Measurements from ENCODE around the gene TMEM123. TPM values are rescaled to one million over a fixed set of nuclear protein-coding genes. Genes with fewer than 3 reads are reported as not detected.

Gene TMEM123
- total and polyA plus RNA-seq, 2 of the 13 experiments (the other 11 are each of a cell fraction or from before 2014, with no cell fraction given): 365 to 2,761 TPM

DNA sequence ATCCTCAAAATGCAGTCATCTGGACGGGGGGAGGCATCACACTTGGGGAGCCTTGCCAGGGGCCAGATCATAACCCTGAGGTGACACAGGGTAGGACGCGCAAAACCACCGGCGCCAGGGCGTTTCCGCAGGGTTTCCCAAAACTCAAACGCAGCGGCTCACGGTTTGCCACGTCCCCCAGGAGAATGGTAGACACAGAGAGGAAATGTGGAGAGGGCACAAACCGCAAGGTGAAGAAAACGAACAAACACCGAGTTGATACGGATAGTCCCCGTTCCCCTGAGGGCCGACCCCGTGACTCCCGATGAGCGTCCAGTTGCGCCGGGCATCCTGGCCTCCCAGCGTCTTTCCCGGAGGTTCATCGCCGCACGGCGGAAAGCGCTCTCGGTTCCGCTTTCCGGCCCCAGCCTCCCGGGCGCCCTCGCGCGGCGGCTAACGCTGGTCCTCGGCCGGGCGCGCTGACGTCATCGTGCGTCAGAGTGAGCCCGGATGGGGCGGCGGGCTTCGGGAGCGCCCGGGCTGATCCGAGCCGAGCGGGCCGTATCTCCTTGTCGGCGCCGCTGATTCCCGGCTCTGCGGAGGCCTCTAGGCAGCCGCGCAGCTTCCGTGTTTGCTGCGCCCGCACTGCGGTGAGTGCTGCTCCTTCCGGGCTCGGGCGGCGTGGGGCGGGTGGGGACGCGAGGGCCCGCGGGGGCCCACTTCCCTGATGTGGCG, 105.7 kb downstream of the TMEM123 start, which contains the start of gene BIRC2 (continued):
- TF ChIP-seq, protein P1, sequence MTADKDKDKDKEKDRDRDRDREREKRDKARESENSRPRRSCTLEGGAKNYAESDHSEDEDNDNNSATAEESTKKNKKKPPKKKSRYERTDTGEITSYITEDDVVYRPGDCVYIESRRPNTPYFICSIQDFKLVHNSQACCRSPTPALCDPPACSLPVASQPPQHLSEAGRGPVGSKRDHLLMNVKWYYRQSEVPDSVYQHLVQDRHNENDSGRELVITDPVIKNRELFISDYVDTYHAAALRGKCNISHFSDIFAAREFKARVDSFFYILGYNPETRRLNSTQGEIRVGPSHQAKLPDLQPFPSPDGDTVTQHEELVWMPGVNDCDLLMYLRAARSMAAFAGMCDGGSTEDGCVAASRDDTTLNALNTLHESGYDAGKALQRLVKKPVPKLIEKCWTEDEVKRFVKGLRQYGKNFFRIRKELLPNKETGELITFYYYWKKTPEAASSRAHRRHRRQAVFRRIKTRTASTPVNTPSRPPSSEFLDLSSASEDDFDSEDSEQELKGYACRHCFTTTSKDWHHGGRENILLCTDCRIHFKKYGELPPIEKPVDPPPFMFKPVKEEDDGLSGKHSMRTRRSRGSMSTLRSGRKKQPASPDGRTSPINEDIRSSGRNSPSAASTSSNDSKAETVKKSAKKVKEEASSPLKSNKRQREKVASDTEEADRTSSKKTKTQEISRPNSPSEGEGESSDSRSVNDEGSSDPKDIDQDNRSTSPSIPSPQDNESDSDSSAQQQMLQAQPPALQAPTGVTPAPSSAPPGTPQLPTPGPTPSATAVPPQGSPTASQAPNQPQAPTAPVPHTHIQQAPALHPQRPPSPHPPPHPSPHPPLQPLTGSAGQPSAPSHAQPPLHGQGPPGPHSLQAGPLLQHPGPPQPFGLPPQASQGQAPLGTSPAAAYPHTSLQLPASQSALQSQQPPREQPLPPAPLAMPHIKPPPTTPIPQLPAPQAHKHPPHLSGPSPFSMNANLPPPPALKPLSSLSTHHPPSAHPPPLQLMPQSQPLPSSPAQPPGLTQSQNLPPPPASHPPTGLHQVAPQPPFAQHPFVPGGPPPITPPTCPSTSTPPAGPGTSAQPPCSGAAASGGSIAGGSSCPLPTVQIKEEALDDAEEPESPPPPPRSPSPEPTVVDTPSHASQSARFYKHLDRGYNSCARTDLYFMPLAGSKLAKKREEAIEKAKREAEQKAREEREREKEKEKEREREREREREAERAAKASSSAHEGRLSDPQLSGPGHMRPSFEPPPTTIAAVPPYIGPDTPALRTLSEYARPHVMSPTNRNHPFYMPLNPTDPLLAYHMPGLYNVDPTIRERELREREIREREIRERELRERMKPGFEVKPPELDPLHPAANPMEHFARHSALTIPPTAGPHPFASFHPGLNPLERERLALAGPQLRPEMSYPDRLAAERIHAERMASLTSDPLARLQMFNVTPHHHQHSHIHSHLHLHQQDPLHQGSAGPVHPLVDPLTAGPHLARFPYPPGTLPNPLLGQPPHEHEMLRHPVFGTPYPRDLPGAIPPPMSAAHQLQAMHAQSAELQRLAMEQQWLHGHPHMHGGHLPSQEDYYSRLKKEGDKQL (CRISPR knock-in tag; IDR thresholded peaks at IDR 0.05; ENCODE audit: low read depth): no peak
- TF ChIP-seq MIER2 (CRISPR knock-in tag; IDR thresholded peaks at IDR 0.05) (no peak; the same call in 1 of the 2 replicates), REL (CRISPR knock-in tag; conservative IDR thresholded peaks at IDR 0.05) (no peak), NFYB (CRISPR knock-in tag; IDR thresholded peaks at IDR 0.05) (no peak), ZNF850 (CRISPR knock-in tag; conservative IDR thresholded peaks at IDR 0.05) (no peak), POGZ (CRISPR knock-in tag; IDR thresholded peaks at IDR 0.05) (peak; percentile 97), ZNF331 (CRISPR knock-in tag; IDR thresholded peaks at IDR 0.05) (0 out of 2 replicates have a peak, but pooled peaks have one; percentile 7), NFIB (CRISPR knock-in tag; IDR thresholded peaks at IDR 0.05; ENCODE audit: borderline replicate concordance) (no peak), MXI1 (IDR thresholded peaks at IDR 0.05; ENCODE audit: borderline replicate concordance, low read depth, low read length) (peak; percentile 71; the same call in 2 of the 3 replicates), ZC3H13 (CRISPR knock-in tag; IDR thresholded peaks at IDR 0.05) (no peak), TAF1 (CRISPR knock-in tag; IDR thresholded peaks at IDR 0.05) (peak; percentile 63), RFX1 (IDR thresholded peaks at IDR 0.05) (no peak), MED1 (CRISPR knock-in tag; IDR thresholded peaks at IDR 0.05) (peak; percentile 84)
- TF ChIP-seq, protein P2, sequence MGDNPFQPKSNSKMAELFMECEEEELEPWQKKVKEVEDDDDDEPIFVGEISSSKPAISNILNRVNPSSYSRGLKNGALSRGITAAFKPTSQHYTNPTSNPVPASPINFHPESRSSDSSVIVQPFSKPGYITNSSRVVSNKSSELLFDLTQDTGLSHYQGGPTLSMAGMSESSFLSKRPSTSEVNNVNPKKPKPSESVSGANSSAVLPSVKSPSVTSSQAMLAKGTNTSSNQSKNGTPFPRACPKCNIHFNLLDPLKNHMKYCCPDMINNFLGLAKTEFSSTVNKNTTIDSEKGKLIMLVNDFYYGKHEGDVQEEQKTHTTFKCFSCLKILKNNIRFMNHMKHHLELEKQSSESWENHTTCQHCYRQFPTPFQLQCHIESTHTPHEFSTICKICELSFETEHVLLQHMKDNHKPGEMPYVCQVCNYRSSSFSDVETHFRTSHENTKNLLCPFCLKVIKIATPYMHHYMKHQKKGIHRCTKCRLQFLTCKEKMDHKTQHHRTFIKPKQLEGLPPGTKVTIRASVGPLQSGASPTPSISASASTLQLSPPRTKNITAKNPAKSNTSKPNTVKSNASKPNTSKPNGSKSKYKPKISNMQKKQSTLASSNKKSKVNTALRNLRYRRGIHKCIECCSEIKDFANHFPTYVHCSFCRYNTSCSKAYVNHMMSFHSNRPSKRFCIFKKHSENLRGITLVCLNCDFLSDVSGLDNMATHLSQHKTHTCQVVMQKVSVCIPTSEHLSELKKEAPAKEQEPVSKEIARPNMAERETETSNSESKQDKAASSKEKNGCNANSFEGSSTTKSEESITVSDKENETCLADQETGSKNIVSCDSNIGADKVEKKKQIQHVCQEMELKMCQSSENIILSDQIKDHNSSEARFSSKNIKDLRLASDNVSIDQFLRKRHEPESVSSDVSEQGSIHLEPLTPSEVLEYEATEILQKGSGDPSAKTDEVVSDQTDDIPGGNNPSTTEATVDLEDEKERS (CRISPR knock-in tag; IDR thresholded peaks at IDR 0.05): peak; percentile 43; the same call in 1 of the 2 replicates
- TF ChIP-seq, protein P3, sequence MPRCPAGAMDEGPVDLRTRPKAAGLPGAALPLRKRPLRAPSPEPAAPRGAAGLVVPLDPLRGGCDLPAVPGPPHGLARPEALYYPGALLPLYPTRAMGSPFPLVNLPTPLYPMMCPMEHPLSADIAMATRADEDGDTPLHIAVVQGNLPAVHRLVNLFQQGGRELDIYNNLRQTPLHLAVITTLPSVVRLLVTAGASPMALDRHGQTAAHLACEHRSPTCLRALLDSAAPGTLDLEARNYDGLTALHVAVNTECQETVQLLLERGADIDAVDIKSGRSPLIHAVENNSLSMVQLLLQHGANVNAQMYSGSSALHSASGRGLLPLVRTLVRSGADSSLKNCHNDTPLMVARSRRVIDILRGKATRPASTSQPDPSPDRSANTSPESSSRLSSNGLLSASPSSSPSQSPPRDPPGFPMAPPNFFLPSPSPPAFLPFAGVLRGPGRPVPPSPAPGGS (CRISPR knock-in tag; IDR thresholded peaks at IDR 0.05): peak; percentile 62; the same call in 1 of the 2 replicates
- TF ChIP-seq, protein P4, sequence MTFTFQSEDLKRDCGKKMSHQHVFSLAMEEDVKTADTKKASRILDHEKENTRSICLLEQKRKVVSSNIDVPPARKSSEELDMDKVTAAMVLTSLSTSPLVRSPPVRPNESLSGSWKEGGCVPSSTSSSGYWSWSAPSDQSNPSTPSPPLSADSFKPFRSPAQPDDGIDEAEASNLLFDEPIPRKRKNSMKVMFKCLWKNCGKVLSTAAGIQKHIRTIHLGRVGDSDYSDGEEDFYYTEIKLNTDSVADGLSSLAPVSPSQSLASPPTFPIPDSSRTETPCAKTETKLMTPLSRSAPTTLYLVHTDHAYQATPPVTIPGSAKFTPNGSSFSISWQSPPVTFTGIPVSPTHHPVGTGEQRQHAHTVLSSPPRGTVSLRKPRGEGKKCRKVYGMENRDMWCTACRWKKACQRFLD (CRISPR knock-in tag; IDR thresholded peaks at IDR 0.05; ENCODE audit: borderline replicate concordance): peak; percentile 44; the same call in 1 of the 2 replicates
- TF ChIP-seq, protein P5, sequence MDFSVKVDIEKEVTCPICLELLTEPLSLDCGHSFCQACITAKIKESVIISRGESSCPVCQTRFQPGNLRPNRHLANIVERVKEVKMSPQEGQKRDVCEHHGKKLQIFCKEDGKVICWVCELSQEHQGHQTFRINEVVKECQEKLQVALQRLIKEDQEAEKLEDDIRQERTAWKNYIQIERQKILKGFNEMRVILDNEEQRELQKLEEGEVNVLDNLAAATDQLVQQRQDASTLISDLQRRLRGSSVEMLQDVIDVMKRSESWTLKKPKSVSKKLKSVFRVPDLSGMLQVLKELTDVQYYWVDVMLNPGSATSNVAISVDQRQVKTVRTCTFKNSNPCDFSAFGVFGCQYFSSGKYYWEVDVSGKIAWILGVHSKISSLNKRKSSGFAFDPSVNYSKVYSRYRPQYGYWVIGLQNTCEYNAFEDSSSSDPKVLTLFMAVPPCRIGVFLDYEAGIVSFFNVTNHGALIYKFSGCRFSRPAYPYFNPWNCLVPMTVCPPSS (IDR thresholded peaks at IDR 0.05): no peak

Data from HepG2 (cell line).